ENCODE data around the gene RUNX1. TPM values are rescaled to one million over a fixed set of nuclear protein-coding genes. Genes with fewer than 3 reads are reported as not detected.

The RUNX1 gene
- total and polyA plus RNA-seq, 2 donors (not counting 1 experiment from before 2014, with no cell fraction given) = 26.3 to 73.0 TPM

GRCh38 chr21:34999397-34999941 lies 49.6 kb downstream of the RUNX1 start:
- no peak overlapping the region for H2AFZ ChIP-seq (ENCODE audit: insufficient read depth, low read depth, low read length, poor library complexity, severe bottlenecking)
- H3K9ac ChIP-seq (ENCODE audit: low read length) = no peak overlapping the region
- H4K20me1 ChIP-seq (ENCODE audit: control insufficient read depth, insufficient read depth, low read length, poor library complexity, severe bottlenecking) = peaks cover 85% of the 10 kb centered on the region
- ATAC-seq (ENCODE audit: low read depth) = no peak
- TF ChIP-seq EZH2 (IDR thresholded peaks at IDR 0.05; ENCODE audit: borderline replicate concordance, insufficient read depth, low read depth, low read length, poor library complexity, severe bottlenecking) (no peak), CTCF (IDR thresholded peaks at IDR 0.05) (no peak)
- H3K9me3 ChIP-seq (ENCODE audit: control extremely low read depth in 1 of 3, control insufficient read depth in 2 of 3, insufficient read depth in 1 of 3, low read length in 2 of 3) = no peaks in the 10 kb centered on the region
- WGBS (ENCODE audit: insufficient coverage) = 50% methylated on average over 4 of the region's 10 CpGs
- Mint-ChIP-seq H3K4me1 (peaks cover 34% of the 10 kb centered on the region), H3K27ac (no peak overlapping the region), H3K27me3 (no peaks in the 10 kb centered on the region), H3K4me3 (no peak overlapping the region), H3K9me3 (ENCODE audit: insufficient read depth) (no peaks in the 10 kb centered on the region)
- H3K36me3 ChIP-seq (replicated peaks in 1 of 2; ENCODE audit: control extremely low read depth in 1 of 2, control insufficient read depth in 1 of 2, extremely low read depth in 1 of 2, insufficient read depth in 2 of 2, low read length in 1 of 2) = peaks cover 0 to 11% of the 10 kb centered on the region in 2 experiments
- DNase-seq = no peak
- H3K4me3 ChIP-seq (ENCODE audit: control extremely low read depth in 1 of 5, extremely low read depth in 1 of 5, insufficient read depth in 1 of 5, low read depth in 2 of 5, low read length in 4 of 5) = no peak overlapping the region
- no peaks in the 10 kb centered on the region for H3K4me1 ChIP-seq (ENCODE audit: control insufficient read depth in 2 of 2, insufficient read depth in 2 of 2, low read length in 2 of 2)
- ChIA-PET POLR2A (no interaction called here), CTCF (no interaction called here)
- no peak overlapping the region for H3K4me2 ChIP-seq (replicated peaks; ENCODE audit: low read depth, low read length, poor library complexity, severe bottlenecking)
- peaks cover 94% of the 10 kb centered on the region for H3K79me2 ChIP-seq (ENCODE audit: control insufficient read depth, insufficient read depth, low read length)
- no peak overlapping the region for H3K27ac ChIP-seq (ENCODE audit: low read length in 2 of 2)
- no peaks in the 10 kb centered on the region for H3K27me3 ChIP-seq (replicated peaks in 1 of 4; ENCODE audit: control extremely low read depth in 1 of 4, control insufficient read depth in 3 of 4, insufficient read depth in 4 of 4, low read length in 3 of 4)
- intact Hi-C loops (cut with micrococcal nuclease) = no loop called here

- CTCF ChIA-PET = interaction anchor here (0.6 kb wide), 1 partner anchor 39 kb away, joined by 3 read pairs; no protein-coding TSS in a partner anchor
- Histone ChIP-seq H3K79me2 (ENCODE audit: control insufficient read depth, insufficient read depth, low read length) (peaks cover 91% of the 10 kb centered on the region), H3K9ac (ENCODE audit: low read length) (no peak overlapping the region), H3K4me3 (ENCODE audit: control extremely low read depth in 1 of 5, extremely low read depth in 1 of 5, insufficient read depth in 1 of 5, low read depth in 2 of 5, low read length in 4 of 5) (no peak overlapping the region), H3K27ac (ENCODE audit: low read length in 2 of 2) (no peak overlapping the region), H3K36me3 (replicated peaks in 1 of 2; ENCODE audit: control extremely low read depth in 1 of 2, control insufficient read depth in 1 of 2, extremely low read depth in 1 of 2, insufficient read depth in 2 of 2, low read length in 1 of 2) (peaks cover 0 to 11% of the 10 kb centered on the region in 2 experiments), H3K9me3 (ENCODE audit: control extremely low read depth in 1 of 3, control insufficient read depth in 2 of 3, insufficient read depth in 1 of 3, low read length in 2 of 3) (no peaks in the 10 kb centered on the region), H3K27me3 (replicated peaks in 1 of 4; ENCODE audit: control extremely low read depth in 1 of 4, control insufficient read depth in 3 of 4, insufficient read depth in 4 of 4, low read length in 3 of 4) (no peaks in the 10 kb centered on the region), H2AFZ (ENCODE audit: insufficient read depth, low read depth, low read length, poor library complexity, severe bottlenecking) (no peak overlapping the region), H4K20me1 (ENCODE audit: control insufficient read depth, insufficient read depth, low read length, poor library complexity, severe bottlenecking) (peaks cover 80% of the 10 kb centered on the region), H3K4me2 (replicated peaks; ENCODE audit: low read depth, low read length, poor library complexity, severe bottlenecking) (no peak overlapping the region), H3K4me1 (ENCODE audit: control insufficient read depth in 2 of 2, insufficient read depth in 2 of 2, low read length in 2 of 2) (no peaks in the 10 kb centered on the region)
- H3K4me1 Mint-ChIP-seq = peaks cover 28% of the 10 kb centered on the region
- H3K27ac Mint-ChIP-seq = no peak overlapping the region
- no peak for TF ChIP-seq CTCF (IDR thresholded peaks at IDR 0.05)
- no peak for TF ChIP-seq EZH2 (IDR thresholded peaks at IDR 0.05; ENCODE audit: borderline replicate concordance, insufficient read depth, low read depth, low read length, poor library complexity, severe bottlenecking)
- ATAC-seq (ENCODE audit: low read depth) (no peak), DNase-seq (no peak)
- no peaks in the 10 kb centered on the region for H3K27me3 Mint-ChIP-seq
- POLR2A ChIA-PET = no interaction called here
- H3K9me3 Mint-ChIP-seq (ENCODE audit: insufficient read depth) = no peaks in the 10 kb centered on the region
- 53% methylated on average over 4 of the region's 5 CpGs for WGBS (ENCODE audit: insufficient coverage)
- intact Hi-C loops (cut with micrococcal nuclease) = no loop called here
- no peak overlapping the region for H3K4me3 Mint-ChIP-seq
These were observed 50.9 kb downstream of the RUNX1 start for GRCh38 chr21:34998176-34998575.

All from B cell (primary cell).